ENCODE results near the gene EGLN1. TPM values are rescaled to one million over a fixed set of nuclear protein-coding genes. Genes with fewer than 3 reads are reported as not detected.

EGLN1 gene
- total RNA-seq, 1 experiment from 2014 or later = 27.1 TPM

DNA sequence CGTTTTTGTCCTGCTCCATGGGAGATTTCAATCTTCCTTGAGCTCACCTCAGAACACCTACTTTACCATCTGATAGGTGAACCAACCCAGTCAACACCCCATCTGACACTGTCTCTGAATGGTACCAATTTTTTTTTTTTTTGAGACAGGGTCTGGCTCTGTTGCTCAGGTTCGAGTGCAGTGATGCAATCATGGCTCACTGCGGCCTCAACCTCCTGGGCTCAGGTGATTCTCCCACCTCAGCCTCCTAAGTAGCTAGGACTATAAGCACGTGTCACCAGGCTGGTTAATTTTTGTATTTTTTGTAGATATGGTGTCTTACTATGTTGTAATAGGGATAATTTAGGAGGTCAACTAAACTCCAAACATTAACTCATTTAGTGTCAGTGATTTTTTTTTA, 47.7 kb downstream of the EGLN1 start:
- H3K9me2 ChIP-seq (ENCODE audit: insufficient read depth) = no peaks in the 10 kb centered on the region
- no peak overlapping the region for H3K4me3 ChIP-seq (replicated peaks in 1 of 2; ENCODE audit: low read depth in 1 of 2, low read length in 2 of 2)
- no peak overlapping the region for H3K9ac ChIP-seq (ENCODE audit: low read length)
- no peaks in the 10 kb centered on the region for H3K27me3 ChIP-seq (ENCODE audit: insufficient read depth, low read length)
- ATAC-seq (no peak), DNase-seq (ENCODE audit: low read depth, low spot score) (no peak)
- BruUV-seq (replicated peaks) = no TSS peak
- H3K9me3 ChIP-seq (ENCODE audit: control insufficient read depth in 1 of 2, insufficient read depth in 1 of 2, low read depth in 1 of 2, low read length in 2 of 2) = no peaks in the 10 kb centered on the region
- peaks cover 3 to 4% of the 10 kb centered on the region in 2 experiments; a peak in 1 of 4 replicates for H3K36me3 ChIP-seq (ENCODE audit: control insufficient read depth in 1 of 2, insufficient read depth in 2 of 2, low read length in 2 of 2)
- CTCF ChIA-PET = interaction anchor here (1.3 kb wide), 1 partner anchor 210 kb away, joined by 3 read pairs; no protein-coding TSS in a partner anchor
- H3K79me2 ChIP-seq (ENCODE audit: insufficient read depth, low read length) = peaks cover 91% of the 10 kb centered on the region
- POLR2A ChIA-PET = no interaction called here
- H3K4me1 ChIP-seq (ENCODE audit: control insufficient read depth in 1 of 2, insufficient read depth in 2 of 2, low read length in 2 of 2) = no peaks in the 10 kb centered on the region
- H4K20me1 ChIP-seq (ENCODE audit: insufficient read depth) = peaks cover 7% of the 10 kb centered on the region; the same call in 1 of the 2 replicates
- H2AFZ ChIP-seq (ENCODE audit: low read depth, low read length, poor library complexity, severe bottlenecking) = no peak overlapping the region
- H3K4me2 ChIP-seq (ENCODE audit: low read length) = no peak overlapping the region
- no peak overlapping the region for H3K27ac ChIP-seq (ENCODE audit: low read depth, low read length)
- TF ChIP-seq JUND (IDR thresholded peaks at IDR 0.05) (no peak), YY1 (IDR thresholded peaks at IDR 0.05; ENCODE audit: extremely low read depth, insufficient replicate concordance, low read depth, low read length) (no peak), EGR1 (IDR thresholded peaks at IDR 0.05; ENCODE audit: low read depth) (no peak), ZNF274 (IDR thresholded peaks at IDR 0.05; ENCODE audit: low read depth, low read length) (no peak), EZH2phosphoT487 (IDR thresholded peaks at IDR 0.05; ENCODE audit: borderline replicate concordance) (no peak), SP1 (IDR thresholded peaks at IDR 0.05; ENCODE audit: low read depth) (no peak), POLR2AphosphoS5 (IDR thresholded peaks at IDR 0.05; ENCODE audit: low read depth, low read length) (no peak), SRF (IDR thresholded peaks at IDR 0.05; ENCODE audit: low read depth) (no peak), SIN3A (IDR thresholded peaks at IDR 0.05; ENCODE audit: low read depth) (no peak), RAD21 (IDR thresholded peaks at IDR 0.05; ENCODE audit: low read depth) (no peak), ZFX (IDR thresholded peaks at IDR 0.05) (no peak), FOSL1 (IDR thresholded peaks at IDR 0.05; ENCODE audit: low read depth) (no peak), CBX3 (IDR thresholded peaks at IDR 0.05; ENCODE audit: low read depth) (no peak), POLR2A (IDR thresholded peaks at IDR 0.05; ENCODE audit: borderline replicate concordance, extremely low read depth, insufficient read depth, insufficient read length) (no peak), EZH2 (IDR thresholded peaks at IDR 0.05) (no peak), TCF7L2 (IDR thresholded peaks at IDR 0.05; ENCODE audit: borderline replicate concordance, extremely low read depth, insufficient read depth, insufficient read length) (no peak)
- TF ChIP-seq, protein P1, sequence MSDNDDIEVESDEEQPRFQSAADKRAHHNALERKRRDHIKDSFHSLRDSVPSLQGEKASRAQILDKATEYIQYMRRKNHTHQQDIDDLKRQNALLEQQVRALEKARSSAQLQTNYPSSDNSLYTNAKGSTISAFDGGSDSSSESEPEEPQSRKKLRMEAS (IDR thresholded peaks at IDR 0.05) = no peak
- TF ChIP-seq, protein P2, sequence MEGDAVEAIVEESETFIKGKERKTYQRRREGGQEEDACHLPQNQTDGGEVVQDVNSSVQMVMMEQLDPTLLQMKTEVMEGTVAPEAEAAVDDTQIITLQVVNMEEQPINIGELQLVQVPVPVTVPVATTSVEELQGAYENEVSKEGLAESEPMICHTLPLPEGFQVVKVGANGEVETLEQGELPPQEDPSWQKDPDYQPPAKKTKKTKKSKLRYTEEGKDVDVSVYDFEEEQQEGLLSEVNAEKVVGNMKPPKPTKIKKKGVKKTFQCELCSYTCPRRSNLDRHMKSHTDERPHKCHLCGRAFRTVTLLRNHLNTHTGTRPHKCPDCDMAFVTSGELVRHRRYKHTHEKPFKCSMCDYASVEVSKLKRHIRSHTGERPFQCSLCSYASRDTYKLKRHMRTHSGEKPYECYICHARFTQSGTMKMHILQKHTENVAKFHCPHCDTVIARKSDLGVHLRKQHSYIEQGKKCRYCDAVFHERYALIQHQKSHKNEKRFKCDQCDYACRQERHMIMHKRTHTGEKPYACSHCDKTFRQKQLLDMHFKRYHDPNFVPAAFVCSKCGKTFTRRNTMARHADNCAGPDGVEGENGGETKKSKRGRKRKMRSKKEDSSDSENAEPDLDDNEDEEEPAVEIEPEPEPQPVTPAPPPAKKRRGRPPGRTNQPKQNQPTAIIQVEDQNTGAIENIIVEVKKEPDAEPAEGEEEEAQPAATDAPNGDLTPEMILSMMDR (IDR thresholded peaks at IDR 0.05 in 2 of 3, conservative IDR thresholded peaks at IDR 0.05 in 1 of 3; ENCODE audit: borderline replicate concordance in 1 of 3, insufficient read depth in 1 of 3, low read depth in 2 of 3, low read length in 2 of 3) = no peak
- TF ChIP-seq, protein P3, sequence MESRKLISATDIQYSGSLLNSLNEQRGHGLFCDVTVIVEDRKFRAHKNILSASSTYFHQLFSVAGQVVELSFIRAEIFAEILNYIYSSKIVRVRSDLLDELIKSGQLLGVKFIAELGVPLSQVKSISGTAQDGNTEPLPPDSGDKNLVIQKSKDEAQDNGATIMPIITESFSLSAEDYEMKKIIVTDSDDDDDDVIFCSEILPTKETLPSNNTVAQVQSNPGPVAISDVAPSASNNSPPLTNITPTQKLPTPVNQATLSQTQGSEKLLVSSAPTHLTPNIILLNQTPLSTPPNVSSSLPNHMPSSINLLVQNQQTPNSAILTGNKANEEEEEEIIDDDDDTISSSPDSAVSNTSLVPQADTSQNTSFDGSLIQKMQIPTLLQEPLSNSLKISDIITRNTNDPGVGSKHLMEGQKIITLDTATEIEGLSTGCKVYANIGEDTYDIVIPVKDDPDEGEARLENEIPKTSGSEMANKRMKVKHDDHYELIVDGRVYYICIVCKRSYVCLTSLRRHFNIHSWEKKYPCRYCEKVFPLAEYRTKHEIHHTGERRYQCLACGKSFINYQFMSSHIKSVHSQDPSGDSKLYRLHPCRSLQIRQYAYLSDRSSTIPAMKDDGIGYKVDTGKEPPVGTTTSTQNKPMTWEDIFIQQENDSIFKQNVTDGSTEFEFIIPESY (IDR thresholded peaks at IDR 0.05; ENCODE audit: extremely low read depth, insufficient replicate concordance, low read length) = no peak
- RAD21 ChIA-PET (ENCODE audit: low non-redundant PET in 1 of 2, low total read pairs in 2 of 2, uncharacterized antibody in 2 of 2, unreplicated experiment in 2 of 2) = no interaction called here
- intact Hi-C loops (cut with micrococcal nuclease) = no loop called here

Data from HCT116 (cell line).